Measurements from ENCODE around the gene NGRN.

- no peak for TF ChIP-seq TAF1 (IDR thresholded peaks at IDR 0.05; ENCODE audit: low read depth)
- no peak for TF ChIP-seq RAD21 (IDR thresholded peaks at IDR 0.05; ENCODE audit: low read depth)
- no peak for TF ChIP-seq REST (IDR thresholded peaks at IDR 0.05; ENCODE audit: low read depth)
- TF ChIP-seq NFIC (IDR thresholded peaks at IDR 0.05) = no peak
- no peak for TF ChIP-seq TEAD4 (IDR thresholded peaks at IDR 0.05)
- TF ChIP-seq MAX (IDR thresholded peaks at IDR 0.05) = no peak
- no peak for TF ChIP-seq USF1 (IDR thresholded peaks at IDR 0.05)
- no peak for TF ChIP-seq EP300 (IDR thresholded peaks at IDR 0.05; ENCODE audit: borderline replicate concordance)
- no peak for TF ChIP-seq YY1 (IDR thresholded peaks at IDR 0.05; ENCODE audit: low read depth)
- no peak for TF ChIP-seq FOXM1 (IDR thresholded peaks at IDR 0.05; ENCODE audit: borderline replicate concordance, low read depth)
- TF ChIP-seq CEBPB (IDR thresholded peaks at IDR 0.05) = no peak
- TF ChIP-seq ZBTB7A (IDR thresholded peaks at IDR 0.05; ENCODE audit: low read depth) = no peak
- no peak for TF ChIP-seq EGR1 (IDR thresholded peaks at IDR 0.05)
Measured at GRCh38 chr15:90306560-90306959, 41.1 kb downstream of the NGRN start.
